Measurements from ENCODE around the gene BCL2L2.
"Not testable (repeated sequence)": the region's sequence is repeated elsewhere in the genome, so short reads cannot be mapped to it uniquely, and the experiment has no call there.

Gene BCL2L2

DNA sequence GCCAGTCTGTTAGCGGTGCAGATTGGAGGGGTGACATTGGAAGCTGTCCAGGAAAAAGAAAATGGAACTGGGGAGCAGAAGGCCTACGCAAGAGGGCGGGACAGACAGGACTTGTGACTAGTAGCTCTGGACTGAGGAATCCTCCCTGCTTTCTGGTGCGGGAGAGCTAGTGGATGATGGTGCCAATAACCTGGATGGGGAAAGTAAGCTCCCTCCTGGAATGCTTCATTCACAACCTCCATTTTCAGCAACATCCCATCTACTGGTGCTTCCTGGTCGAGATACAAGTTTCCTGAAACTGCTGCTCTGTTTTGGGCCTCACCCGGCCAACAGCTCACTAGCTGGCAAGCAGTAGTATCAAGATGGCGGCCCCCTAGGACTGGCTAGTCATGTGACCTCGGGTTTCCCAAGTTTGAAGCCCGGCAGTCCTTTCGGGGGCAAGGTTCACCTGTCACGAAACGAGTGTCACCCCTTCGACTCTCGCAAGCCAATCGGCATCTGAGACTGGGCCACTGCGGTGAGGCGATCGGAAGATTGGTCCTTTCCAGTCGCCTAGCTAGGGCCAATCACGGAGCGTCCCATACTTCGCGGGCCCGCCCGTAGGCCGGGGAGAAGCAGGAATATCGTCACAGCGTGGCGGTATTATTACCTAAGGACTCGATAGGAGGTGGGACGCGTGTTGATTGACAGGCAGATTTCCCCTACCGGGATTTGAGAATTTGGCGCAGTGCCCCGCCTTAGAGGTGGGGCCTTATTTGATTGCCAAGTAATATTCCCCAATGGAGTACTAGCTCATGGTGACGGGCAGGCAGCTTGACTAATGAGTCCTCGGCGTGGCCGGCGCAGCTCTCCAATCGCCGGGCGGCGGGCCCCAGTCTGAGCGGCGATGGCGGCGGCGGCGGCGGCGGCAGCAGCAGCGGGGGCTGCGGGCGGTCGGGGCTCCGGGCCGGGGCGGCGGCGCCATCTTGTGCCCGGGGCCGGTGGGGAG is 14.2 kb downstream of the BCL2L2 start, which contains the start of gene PABPN1:
Gene PABPN1 (plus strand): TSS at position 874 of the 988 bp plus-strand sequence. CDS start 13 bp downstream, at position 887.
- Histone ChIP-seq H3K4me1 (ENCODE audit: insufficient read depth, low read length) (peaks cover 18% of the 10 kb centered on the region), H3K9me3 (ENCODE audit: low read length) (no peaks in the 10 kb centered on the region), H3K36me3 (ENCODE audit: insufficient read depth, low read length) (peaks cover 35% of the 10 kb centered on the region), H3K4me3 (ENCODE audit: low read depth in 1 of 2, low read length in 2 of 2) (peak within 1 kb of the TSS; percentile 72 to 74), H3K9ac (ENCODE audit: low read length) (peak within 1 kb of the TSS; percentile 62), H3K27me3 (ENCODE audit: control insufficient read depth in 1 of 2, insufficient read depth in 2 of 2, low read length in 2 of 2) (no peaks in the 10 kb centered on the region), H3K27ac (ENCODE audit: low read depth, low read length) (peak within 1 kb of the TSS; percentile 94)

DNA sequence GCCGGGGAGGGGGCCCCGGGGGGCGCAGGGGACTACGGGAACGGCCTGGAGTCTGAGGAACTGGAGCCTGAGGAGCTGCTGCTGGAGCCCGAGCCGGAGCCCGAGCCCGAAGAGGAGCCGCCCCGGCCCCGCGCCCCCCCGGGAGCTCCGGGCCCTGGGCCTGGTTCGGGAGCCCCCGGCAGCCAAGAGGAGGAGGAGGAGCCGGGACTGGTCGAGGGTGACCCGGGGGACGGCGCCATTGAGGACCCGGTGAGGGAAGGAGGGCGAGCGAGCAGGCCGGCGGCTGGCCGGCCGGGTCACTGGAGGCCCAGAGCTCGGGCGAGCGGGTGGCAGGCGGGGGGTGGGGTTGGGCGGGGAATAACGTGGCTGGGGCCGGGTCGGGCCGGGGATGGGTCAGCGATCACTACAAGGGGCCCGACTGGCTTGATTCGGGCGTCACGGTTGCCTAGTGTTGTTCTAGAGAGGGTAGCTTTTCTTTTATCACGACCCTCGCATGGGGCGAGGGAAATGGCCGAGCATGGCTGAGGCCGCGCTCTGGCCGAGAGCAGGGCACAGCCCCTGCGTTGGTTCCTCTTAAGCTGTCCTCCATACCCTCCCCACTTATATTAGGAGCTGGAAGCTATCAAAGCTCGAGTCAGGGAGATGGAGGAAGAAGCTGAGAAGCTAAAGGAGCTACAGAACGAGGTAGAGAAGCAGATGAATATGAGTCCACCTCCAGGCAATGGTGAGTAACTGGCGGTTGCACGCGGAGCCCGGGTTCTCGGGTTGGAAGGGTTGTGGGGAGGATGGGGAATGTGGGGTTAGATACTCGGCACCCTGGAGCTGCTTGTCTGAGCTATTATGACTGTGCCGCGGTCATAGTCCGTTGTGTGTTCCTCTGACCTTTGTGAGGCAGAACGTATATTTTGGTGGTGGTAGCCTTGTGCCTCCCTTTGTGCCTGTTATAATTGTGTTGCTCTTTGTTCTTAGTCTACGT is 15.2 kb downstream of the BCL2L2 start:
- no peaks in the 10 kb centered on the region for H3K9me3 ChIP-seq (ENCODE audit: low read length)
- H3K4me1 ChIP-seq (ENCODE audit: insufficient read depth, low read length) = peaks cover 18% of the 10 kb centered on the region
- H3K27ac ChIP-seq (ENCODE audit: low read depth, low read length) = peak overlapping the region; percentile 92
- H3K4me3 ChIP-seq (ENCODE audit: low read depth in 1 of 2, low read length in 2 of 2) = peak overlapping the region; percentile 72 to 74
- H3K36me3 ChIP-seq (ENCODE audit: insufficient read depth, low read length) = peaks cover 35% of the 10 kb centered on the region
- H3K9ac ChIP-seq (ENCODE audit: low read length) = peak overlapping the region; percentile 62
- no peaks in the 10 kb centered on the region for H3K27me3 ChIP-seq (ENCODE audit: control insufficient read depth in 1 of 2, insufficient read depth in 2 of 2, low read length in 2 of 2)

DNA sequence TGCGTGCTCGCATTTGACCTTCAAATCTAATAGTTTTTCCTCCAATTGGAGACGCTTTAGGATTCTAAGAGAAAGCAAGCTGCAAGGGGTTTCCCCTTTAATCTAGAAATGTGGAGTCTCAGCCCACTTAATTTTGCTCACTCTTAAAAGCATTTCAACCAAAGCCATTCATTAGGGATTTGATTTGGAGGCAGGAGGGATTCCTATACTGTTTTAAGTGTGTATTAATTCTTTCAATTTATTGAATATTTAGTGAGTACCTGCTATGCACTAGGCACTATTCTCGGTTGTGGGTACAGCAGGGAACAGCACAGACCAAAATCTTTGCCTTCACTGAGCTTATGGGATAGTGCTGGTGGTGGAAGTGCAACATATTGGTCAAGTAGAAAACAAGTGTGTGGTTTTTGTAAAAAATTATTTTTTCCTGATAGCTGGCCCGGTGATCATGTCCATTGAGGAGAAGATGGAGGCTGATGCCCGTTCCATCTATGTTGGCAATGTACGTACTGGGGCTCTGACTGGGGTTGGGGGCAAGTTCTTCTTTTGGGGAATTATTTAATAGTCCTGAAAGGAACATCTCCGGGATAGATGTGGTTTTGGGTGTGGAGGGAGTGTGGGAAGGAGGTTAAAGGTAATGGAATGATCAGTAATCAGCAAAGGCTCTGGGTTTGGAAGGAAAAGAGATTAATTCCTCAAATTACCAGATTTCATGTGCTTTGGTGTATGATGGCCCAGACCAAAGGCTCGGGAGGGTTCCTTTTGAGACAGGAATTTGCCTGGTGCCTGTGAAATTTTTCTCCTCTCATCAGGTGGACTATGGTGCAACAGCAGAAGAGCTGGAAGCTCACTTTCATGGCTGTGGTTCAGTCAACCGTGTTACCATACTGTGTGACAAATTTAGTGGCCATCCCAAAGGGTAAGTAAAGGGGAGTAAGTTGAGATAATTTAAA is 16.2 kb downstream of the BCL2L2 start:
- H3K9ac ChIP-seq (ENCODE audit: low read length) = peak overlapping the region; percentile 62

DNA sequence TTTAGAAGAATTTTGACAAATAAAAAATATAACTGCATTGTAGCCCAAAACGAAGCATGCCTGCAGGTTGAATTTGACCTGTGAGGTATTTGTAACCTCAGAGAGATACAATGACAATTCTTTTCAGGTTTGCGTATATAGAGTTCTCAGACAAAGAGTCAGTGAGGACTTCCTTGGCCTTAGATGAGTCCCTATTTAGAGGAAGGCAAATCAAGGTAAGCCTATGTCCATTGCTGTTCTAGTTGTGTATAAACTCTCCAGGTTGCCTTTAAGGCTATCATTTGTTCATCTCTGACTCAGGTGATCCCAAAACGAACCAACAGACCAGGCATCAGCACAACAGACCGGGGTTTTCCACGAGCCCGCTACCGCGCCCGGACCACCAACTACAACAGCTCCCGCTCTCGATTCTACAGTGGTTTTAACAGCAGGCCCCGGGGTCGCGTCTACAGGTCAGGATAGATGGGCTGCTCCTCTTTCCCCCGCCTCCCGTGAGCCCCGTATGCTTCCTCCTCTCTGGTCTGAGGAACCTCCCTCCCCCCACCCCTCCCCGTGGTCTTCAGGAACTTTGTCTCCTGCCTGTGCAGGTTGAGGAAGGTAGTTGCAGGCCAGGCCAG is 17.3 kb downstream of the BCL2L2 start:
- Histone ChIP-seq H3K27ac (ENCODE audit: low read depth, low read length) (no peak overlapping the region), H3K36me3 (ENCODE audit: insufficient read depth, low read length) (peaks cover 35% of the 10 kb centered on the region), H3K27me3 (ENCODE audit: control insufficient read depth in 1 of 2, insufficient read depth in 2 of 2, low read length in 2 of 2) (no peaks in the 10 kb centered on the region), H3K9me3 (ENCODE audit: low read length) (no peaks in the 10 kb centered on the region), H3K4me3 (ENCODE audit: low read depth in 1 of 2, low read length in 2 of 2) (no peak overlapping the region), H3K9ac (ENCODE audit: low read length) (no peak overlapping the region), H3K4me1 (ENCODE audit: insufficient read depth, low read length) (peaks cover 24% of the 10 kb centered on the region)

More for the DNA sequence above, 16.2 kb downstream of the BCL2L2 start:
- peak overlapping the region; percentile 72 to 74 for H3K4me3 ChIP-seq (ENCODE audit: low read depth in 1 of 2, low read length in 2 of 2)
- peak overlapping the region; percentile 92 for H3K27ac ChIP-seq (ENCODE audit: low read depth, low read length)
- H3K4me1 ChIP-seq (ENCODE audit: insufficient read depth, low read length) = peaks cover 20% of the 10 kb centered on the region
- peaks cover 35% of the 10 kb centered on the region for H3K36me3 ChIP-seq (ENCODE audit: insufficient read depth, low read length)
- no peaks in the 10 kb centered on the region for H3K9me3 ChIP-seq (ENCODE audit: low read length)
- H3K27me3 ChIP-seq (ENCODE audit: control insufficient read depth in 1 of 2, insufficient read depth in 2 of 2, low read length in 2 of 2) = no peaks in the 10 kb centered on the region

DNA sequence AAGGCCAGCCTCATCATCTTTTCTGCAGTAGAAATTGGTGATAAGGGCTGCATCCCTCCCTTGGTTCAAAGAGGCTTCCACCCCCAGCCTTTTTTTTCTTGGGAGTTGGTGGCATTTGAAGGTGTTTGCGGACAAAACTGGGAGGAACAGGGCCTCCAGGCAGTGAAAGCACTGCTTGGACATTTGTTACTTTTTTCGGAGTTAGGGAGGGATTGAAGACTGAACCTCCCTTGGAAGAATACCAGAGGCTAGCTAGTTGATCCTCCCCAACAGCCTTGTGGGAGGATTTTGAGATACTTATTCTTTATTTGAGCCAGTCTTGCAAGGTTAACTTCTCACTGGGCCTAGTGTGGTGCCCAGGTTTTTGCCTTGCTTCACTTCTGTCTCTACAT is 17.8 kb downstream of the BCL2L2 start:
- Histone ChIP-seq H3K9ac (ENCODE audit: low read length) (no peak overlapping the region), H3K36me3 (ENCODE audit: insufficient read depth, low read length) (peaks cover 32% of the 10 kb centered on the region), H3K4me3 (ENCODE audit: low read depth in 1 of 2, low read length in 2 of 2) (no peak overlapping the region), H3K9me3 (ENCODE audit: low read length) (no peaks in the 10 kb centered on the region), H3K4me1 (ENCODE audit: insufficient read depth, low read length) (peaks cover 24% of the 10 kb centered on the region), H3K27ac (ENCODE audit: low read depth, low read length) (no peak overlapping the region), H3K27me3 (ENCODE audit: control insufficient read depth in 1 of 2, insufficient read depth in 2 of 2, low read length in 2 of 2) (no peaks in the 10 kb centered on the region)

DNA sequence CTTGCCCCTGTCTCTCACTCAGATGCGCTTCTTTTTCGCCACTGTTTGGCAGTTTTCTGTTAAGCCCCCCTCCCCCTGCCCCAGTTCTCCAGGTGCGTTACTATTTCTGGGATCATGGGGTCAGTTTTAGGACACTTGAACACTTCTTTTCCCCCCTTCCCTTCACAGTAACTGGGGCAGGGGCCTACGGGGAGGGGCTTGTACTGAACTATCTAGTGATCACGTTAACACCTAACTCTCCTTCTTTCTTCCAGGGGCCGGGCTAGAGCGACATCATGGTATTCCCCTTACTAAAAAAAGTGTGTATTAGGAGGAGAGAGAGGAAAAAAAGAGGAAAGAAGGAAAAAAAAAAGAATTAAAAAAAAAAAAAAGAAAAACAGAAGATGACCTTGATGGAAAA is 18.4 kb downstream of the BCL2L2 start:
- no peaks in the 10 kb centered on the region for H3K9me3 ChIP-seq (ENCODE audit: low read length)
- peaks cover 28% of the 10 kb centered on the region for H3K36me3 ChIP-seq (ENCODE audit: insufficient read depth, low read length)
- H3K27me3 ChIP-seq (ENCODE audit: control insufficient read depth in 1 of 2, insufficient read depth in 2 of 2, low read length in 2 of 2) = no peaks in the 10 kb centered on the region
- H3K9ac ChIP-seq (ENCODE audit: low read length) = no peak overlapping the region
- peaks cover 24% of the 10 kb centered on the region for H3K4me1 ChIP-seq (ENCODE audit: insufficient read depth, low read length)
- H3K27ac ChIP-seq (ENCODE audit: low read depth, low read length) = no peak overlapping the region
- H3K4me3 ChIP-seq (ENCODE audit: low read depth in 1 of 2, low read length in 2 of 2) = no peak overlapping the region

DNA sequence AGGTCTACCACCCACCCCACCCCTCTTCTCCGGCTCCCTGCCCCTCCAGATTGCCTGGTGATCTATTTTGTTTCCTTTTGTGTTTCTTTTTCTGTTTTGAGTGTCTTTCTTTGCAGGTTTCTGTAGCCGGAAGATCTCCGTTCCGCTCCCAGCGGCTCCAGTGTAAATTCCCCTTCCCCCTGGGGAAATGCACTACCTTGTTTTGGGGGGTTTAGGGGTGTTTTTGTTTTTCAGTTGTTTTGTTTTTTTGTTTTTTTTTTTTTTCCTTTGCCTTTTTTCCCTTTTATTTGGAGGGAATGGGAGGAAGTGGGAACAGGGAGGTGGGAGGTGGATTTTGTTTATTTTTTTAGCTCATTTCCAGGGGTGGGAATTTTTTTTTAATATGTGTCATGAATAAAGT is 19.1 kb downstream of the BCL2L2 start:
- Histone ChIP-seq H3K4me1 (ENCODE audit: insufficient read depth, low read length) (peaks cover 18% of the 10 kb centered on the region), H3K36me3 (ENCODE audit: insufficient read depth, low read length) (peaks cover 28% of the 10 kb centered on the region)
- not testable (repeated sequence) for H3K9me3 ChIP-seq (ENCODE audit: low read length); H3K9ac ChIP-seq (ENCODE audit: low read length); H3K4me3 ChIP-seq (ENCODE audit: low read depth in 1 of 2, low read length in 2 of 2); H3K27me3 ChIP-seq (ENCODE audit: control insufficient read depth in 1 of 2, insufficient read depth in 2 of 2, low read length in 2 of 2); H3K27ac ChIP-seq (ENCODE audit: low read depth, low read length)

DNA sequence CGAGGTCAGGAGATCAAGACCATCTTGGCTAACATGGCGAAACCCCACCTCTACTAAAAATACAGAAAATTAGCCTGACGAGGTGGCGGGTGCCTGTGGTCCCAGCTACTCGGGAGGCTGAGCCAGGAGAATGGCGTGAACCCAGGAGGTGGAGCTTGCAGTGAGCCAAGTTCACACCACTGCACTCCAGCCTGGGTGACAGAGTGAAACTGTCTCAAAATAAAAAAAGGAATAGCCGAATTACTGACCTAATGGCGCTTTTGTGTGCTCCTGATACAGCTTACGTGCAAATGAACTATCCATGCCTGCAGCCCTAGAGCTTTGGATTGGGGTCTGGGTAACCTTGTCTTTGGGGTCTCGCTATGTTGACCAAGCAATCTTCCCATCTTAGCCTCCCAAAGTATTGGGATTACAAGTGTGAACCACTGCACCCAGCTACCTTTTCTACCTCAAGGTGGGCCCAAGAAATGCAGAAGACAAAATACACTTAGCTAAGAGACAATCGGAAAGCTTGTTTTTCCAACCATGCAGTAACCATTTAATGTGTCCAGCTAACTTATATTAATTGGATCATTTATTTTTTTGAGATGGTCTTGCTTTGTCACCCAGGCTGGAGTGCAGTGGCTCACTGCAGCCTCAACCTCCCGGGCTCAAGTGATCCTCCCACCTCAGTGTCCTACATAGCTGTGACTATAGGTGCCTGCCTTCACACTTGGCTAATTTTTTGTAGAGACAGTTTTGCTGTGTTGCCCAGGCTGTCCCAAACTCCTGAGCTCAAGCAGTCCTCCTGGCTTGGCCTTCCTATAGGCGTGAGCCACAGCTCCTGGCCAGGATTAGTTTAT is 20.1 kb downstream of the BCL2L2 start:
- H3K4me1 ChIP-seq (ENCODE audit: insufficient read depth, low read length) = peaks cover 18% of the 10 kb centered on the region
- H3K9ac ChIP-seq (ENCODE audit: low read length) = no peak overlapping the region
- no peak overlapping the region for H3K27ac ChIP-seq (ENCODE audit: low read depth, low read length)
- no peak overlapping the region for H3K4me3 ChIP-seq (ENCODE audit: low read depth in 1 of 2, low read length in 2 of 2)
- no peaks in the 10 kb centered on the region for H3K9me3 ChIP-seq (ENCODE audit: low read length)
- no peaks in the 10 kb centered on the region for H3K27me3 ChIP-seq (ENCODE audit: control insufficient read depth in 1 of 2, insufficient read depth in 2 of 2, low read length in 2 of 2)
- peaks cover 28% of the 10 kb centered on the region for H3K36me3 ChIP-seq (ENCODE audit: insufficient read depth, low read length)

DNA sequence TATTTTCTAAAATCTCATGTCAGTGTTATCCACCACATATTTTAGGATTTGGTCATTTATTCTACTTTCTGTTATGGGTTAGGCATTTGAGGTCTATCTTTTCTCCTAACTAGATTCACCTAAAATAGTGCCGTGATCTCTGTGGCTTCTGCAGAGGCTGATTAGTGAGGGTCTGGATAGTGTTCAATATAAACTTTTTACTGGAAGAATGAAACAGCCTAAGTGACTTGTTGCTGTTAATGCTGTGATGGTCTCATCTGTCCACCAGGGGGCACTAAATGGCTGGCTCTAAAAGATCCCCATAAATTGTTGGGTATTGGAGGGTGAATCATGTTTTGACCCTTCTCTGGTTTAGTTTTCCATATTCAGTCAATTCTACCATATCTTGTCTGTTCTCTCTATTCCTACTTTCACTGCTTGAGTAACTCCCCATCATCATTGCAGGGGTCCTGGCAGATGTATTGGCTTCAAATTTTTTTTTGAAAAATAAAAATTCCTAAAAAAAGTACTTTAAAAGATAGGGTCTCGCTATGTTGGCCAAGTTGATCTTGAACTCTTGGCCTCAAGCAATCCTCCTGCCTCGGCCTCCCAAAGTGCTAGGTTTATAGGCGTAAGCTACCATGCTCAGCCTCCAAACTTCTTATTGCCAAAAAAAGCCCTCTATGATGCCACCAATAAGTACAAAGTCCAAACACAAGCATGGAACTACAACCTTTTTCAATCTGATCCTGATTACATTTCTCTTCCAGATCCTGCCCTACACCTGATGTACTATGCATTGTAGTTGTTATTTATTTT is 21.5 kb downstream of the BCL2L2 start:
- peaks cover 20% of the 10 kb centered on the region for H3K36me3 ChIP-seq (ENCODE audit: insufficient read depth, low read length)
- no peak overlapping the region for H3K27ac ChIP-seq (ENCODE audit: low read depth, low read length)
- no peaks in the 10 kb centered on the region for H3K9me3 ChIP-seq (ENCODE audit: low read length)
- H3K9ac ChIP-seq (ENCODE audit: low read length) = no peak overlapping the region
- H3K4me3 ChIP-seq (ENCODE audit: low read depth in 1 of 2, low read length in 2 of 2) = no peak overlapping the region
- no peaks in the 10 kb centered on the region for H3K27me3 ChIP-seq (ENCODE audit: control insufficient read depth in 1 of 2, insufficient read depth in 2 of 2, low read length in 2 of 2)
- peaks cover 8% of the 10 kb centered on the region for H3K4me1 ChIP-seq (ENCODE audit: insufficient read depth, low read length)
